CD14-positive monocyte (primary cell): Measurements from ENCODE around the gene VANGL1. TPM values are rescaled to one million over a fixed set of nuclear protein-coding genes. Genes with fewer than 3 reads are reported as not detected.

Source experiments
- DNase-seq, 3 donors: peaks; one replicate each; pipeline ENCODE4 v3.0.0-alpha.2; 2011 to 2022
- H2AFZ ChIP-seq: 2 replicates; pipeline ENCODE4 v1.6.0; 2012; ENCODE audit warnings: mild to moderate bottlenecking, low read depth, low read length, inconsistent platforms; ENCODE audit not compliant: insufficient read depth, poor library complexity, severe bottlenecking
- H3K27ac ChIP-seq, 2 donors: 1 replicate in 1 of 2; 2 replicates in 1 of 2; pipeline ENCODE4 v1.5.1; 2012 to 2013; ENCODE audit warnings: low read length in 2 of 2, control low read depth in 1 of 2, inconsistent platforms in 1 of 2, low read depth in 1 of 2, mild to moderate bottlenecking in 1 of 2
- H3K27me3 ChIP-seq, 2 donors: one replicate each; pipeline versions ENCODE4 v1.6.0 to v1.6.1; 2011 to 2013; ENCODE audit warnings: low read length in 2 of 2; ENCODE audit not compliant: control insufficient read depth in 2 of 2, insufficient read depth in 2 of 2
- H3K36me3 ChIP-seq, 2 donors: replicated peaks in 1 of 2; 1 replicate in 1 of 2; 2 replicates in 1 of 2; pipeline versions ENCODE4 v1.5.1 to v1.6.1; 2012 to 2013; ENCODE audit warnings: low read length in 2 of 2, control low read depth in 1 of 2, inconsistent platforms in 1 of 2, mild to moderate bottlenecking in 1 of 2; ENCODE audit not compliant: insufficient read depth in 2 of 2, control insufficient read depth in 1 of 2
- H3K4me1 ChIP-seq, 2 donors: 1 replicate in 1 of 2; 2 replicates in 1 of 2; pipeline versions ENCODE4 v1.5.1 to v1.6.1; 2012 to 2013; ENCODE audit warnings: low read length in 2 of 2, control low read depth in 1 of 2, inconsistent platforms in 1 of 2, mild to moderate bottlenecking in 1 of 2, moderate library complexity in 1 of 2; ENCODE audit not compliant: insufficient read depth in 2 of 2, control insufficient read depth in 1 of 2
- H3K4me2 ChIP-seq: replicated peaks from 2 replicates; pipeline ENCODE3; 2012; ENCODE audit warnings: low read length, moderate library complexity, mild to moderate bottlenecking; ENCODE audit not compliant: poor library complexity, severe bottlenecking; ENCODE audit errors: extremely low read depth
- H3K4me3 ChIP-seq, 3 experiments: fragments of 200-600 bp in 1 of 3; sonication (generic) in 1 of 3; replicated peaks in 1 of 3; 1 replicate in 2 of 3; 2 replicates in 1 of 3; pipeline ENCODE4 v1.5.1; 2011 to 2013; ENCODE audit warnings: low read length in 3 of 3, mild to moderate bottlenecking in 3 of 3, control low read depth in 2 of 3, low read depth in 2 of 3, inconsistent platforms in 1 of 3, moderate library complexity in 1 of 3
- H3K79me2 ChIP-seq: 2 replicates; pipeline ENCODE4 v1.6.0; 2012; ENCODE audit warnings: mild to moderate bottlenecking, control low read depth, inconsistent platforms, low read length, moderate library complexity; ENCODE audit not compliant: insufficient read depth
- H3K9ac ChIP-seq: 2 replicates; pipeline ENCODE4 v1.6.0; 2017; ENCODE audit warnings: low read length, mild to moderate bottlenecking; ENCODE audit not compliant: insufficient read depth, poor library complexity, severe bottlenecking
- H3K9me3 ChIP-seq, 2 donors: replicated peaks in 1 of 2; 1 replicate in 1 of 2; 2 replicates in 1 of 2; pipeline versions ENCODE4 v1.5.1 to v1.6.1; 2012 to 2013; ENCODE audit warnings: low read length in 2 of 2, control low read depth in 1 of 2; ENCODE audit not compliant: control insufficient read depth in 1 of 2, insufficient read depth in 1 of 2
- H4K20me1 ChIP-seq: 2 replicates; pipeline ENCODE4 v1.6.0; 2012; ENCODE audit warnings: mild to moderate bottlenecking, low read length, control low read depth, moderate library complexity; ENCODE audit not compliant: insufficient read depth
- H3K27ac Mint-ChIP-seq, 7 donors: one replicate each; pipeline ENCODE4 v1.8.0; 2020; ENCODE audit warnings: mild to moderate bottlenecking in 7 of 7, mixed read lengths in 7 of 7, moderate library complexity in 6 of 7, inconsistent platforms in 2 of 7
- H3K27me3 Mint-ChIP-seq, 3 donors: one replicate each; pipeline ENCODE4 v1.8.0; 2021 to 2022; ENCODE audit warnings: low read depth in 3 of 3, mild to moderate bottlenecking in 3 of 3, mixed read lengths in 3 of 3, moderate library complexity in 3 of 3, inconsistent platforms in 1 of 3
- H3K36me3 Mint-ChIP-seq, 2 donors: one replicate each; pipeline ENCODE4 v1.8.0; 2020; ENCODE audit warnings: mixed read lengths in 2 of 2, inconsistent platforms in 1 of 2, mild to moderate bottlenecking in 1 of 2
- H3K4me1 Mint-ChIP-seq: one replicate; pipeline ENCODE4 v1.8.0; 2020; ENCODE audit warnings: mild to moderate bottlenecking, mixed read lengths
- H3K4me3 Mint-ChIP-seq, 2 donors: one replicate each; pipeline ENCODE4 v1.8.0; 2020; ENCODE audit warnings: mild to moderate bottlenecking in 2 of 2, mixed read lengths in 2 of 2, moderate library complexity in 1 of 2
- H3K9me3 Mint-ChIP-seq, 7 donors: one replicate each; pipeline ENCODE4 v1.8.0; 2020 to 2022; ENCODE audit warnings: mixed read lengths in 7 of 7, mild to moderate bottlenecking in 6 of 7, moderate library complexity in 6 of 7, inconsistent platforms in 2 of 7
- CTCF ChIP-seq: fragments of 200-600 bp; IDR thresholded peaks from one replicate; pipeline ENCODE4 v1.8.0; 2022; ENCODE audit warnings: antibody characterized with exemption, mild to moderate bottlenecking
- WGBS: methylation state at CpG from one replicate; pipeline ENCODE4 v1.1.5; 2013; ENCODE audit warnings: missing lambda C conversion rate; ENCODE audit not compliant: insufficient coverage; 5-methylcytosine and 5-hydroxymethylcytosine counted together
- intact Hi-C, 2 donors: fragments of 100-400 bp; cut with micrococcal nuclease; formaldehyde crosslinking; loops; one replicate each; pipeline versions ENCODE4 v1.15.0 to v1.15.1; 2023
- polyA plus RNA-seq, 3 donors: library from polyadenylated mRNA; depleted of rRNA in 1 of 3; unstranded in 2 of 3; stranded (reverse) in 1 of 3; fragments of 300-500 nt in 2 of 3; fragments of >200 nt in 1 of 3; fragmentation: Illumina TruSeq in 2 of 3; gene quantifications; 1 replicate in 2 of 3; 2 replicates in 1 of 3; pipeline ENCODE4 v1.2.3, GENCODE V29; 2012 to 2021

Gene VANGL1
- polyA plus RNA-seq, 3 donors, result 0.67 to 2.0 (median 1.3) TPM

- peaks cover 0 to 6% of the 10 kb centered on the region in 2 donors for H3K4me1 ChIP-seq
- no peaks in the 10 kb centered on the region for H3K9me3 ChIP-seq
- H3K36me3 Mint-ChIP-seq, result peaks cover 5 to 15% of the 10 kb centered on the region in 2 donors
- no peak overlapping the region for H3K4me3 ChIP-seq
- H3K79me2 ChIP-seq, result no peaks in the 10 kb centered on the region
- peaks cover 0 to 3% (median 0%) of the 10 kb centered on the region in 3 donors for H3K27me3 Mint-ChIP-seq
- H3K36me3 ChIP-seq, result peaks cover 0 to 12% of the 10 kb centered on the region in 2 donors
- no peaks in the 10 kb centered on the region for H4K20me1 ChIP-seq
- WGBS, result no CpG with 5 or more reads among the region's 2 CpGs
- H3K4me3 Mint-ChIP-seq, result no peak overlapping the region
- no peak overlapping the region for H2AFZ ChIP-seq
- H3K4me2 ChIP-seq, result no peak overlapping the region
- peaks cover 15% of the 10 kb centered on the region for H3K4me1 Mint-ChIP-seq
- no peak overlapping the region for H3K27ac Mint-ChIP-seq
- H3K27me3 ChIP-seq, result no peaks in the 10 kb centered on the region
- H3K9ac ChIP-seq, result no peak overlapping the region
- intact Hi-C loops, result no loop called here
- H3K9me3 Mint-ChIP-seq, result no peaks in the 10 kb centered on the region
- no peak for TF ChIP-seq CTCF
- DNase-seq, result no peak
- no peak overlapping the region for H3K27ac ChIP-seq
Measured at GRCh38 chr1:115652236-115652788, 10.5 kb downstream of the VANGL1 start.

GRCh38 chr1:115654125-115654524 lies 12.4 kb downstream of the VANGL1 start:
- intact Hi-C loops, result no loop called here
- H3K9me3 ChIP-seq, result peaks cover 0 to 4% of the 10 kb centered on the region in 2 donors
- peaks cover 0 to 22% of the 10 kb centered on the region in 2 donors for H3K36me3 ChIP-seq
- Mint-ChIP-seq H3K9me3 (peaks cover 0 to 5% (median 0%) of the 10 kb centered on the region in 7 donors), H3K27me3 (peaks cover 0 to 3% (median 0%) of the 10 kb centered on the region in 3 donors), H3K4me1 (peaks cover 15% of the 10 kb centered on the region), H3K36me3 (peaks cover 9 to 15% of the 10 kb centered on the region in 2 donors), H3K4me3 (no peak overlapping the region), H3K27ac (no peak overlapping the region)
- no peak overlapping the region for H2AFZ ChIP-seq
- DNase-seq, result no peak
- H3K4me2 ChIP-seq, result no peak overlapping the region
- H3K27ac ChIP-seq, result no peak overlapping the region
- 100% methylated on average over 1 of the region's 3 CpGs for WGBS
- peaks cover 0 to 6% of the 10 kb centered on the region in 2 donors for H3K4me1 ChIP-seq
- H3K27me3 ChIP-seq, result no peaks in the 10 kb centered on the region
- no peak for TF ChIP-seq CTCF
- no peaks in the 10 kb centered on the region for H4K20me1 ChIP-seq
- no peaks in the 10 kb centered on the region for H3K79me2 ChIP-seq
- H3K4me3 ChIP-seq, result no peak overlapping the region
- H3K9ac ChIP-seq, result no peak overlapping the region
